KOPT-K1 (cell line): ENCODE data around the gene FOXL3.

Source experiments
- H3K27ac ChIP-seq: fragments of 200-600 bp; sonication (generic); 2 replicates; pipeline ENCODE4 v1.5.1; 2016; ENCODE audit warnings: antibody characterized with exemption, mild to moderate bottlenecking, low read depth, low read length; ENCODE audit not compliant: poor library complexity, severe bottlenecking
- H3K36me3 ChIP-seq: fragments of 200-600 bp; sonication (generic); 2 replicates; pipeline ENCODE4 v1.5.1; 2017; ENCODE audit warnings: antibody characterized with exemption, mild to moderate bottlenecking, low read length, moderate library complexity; ENCODE audit not compliant: insufficient read depth
- H3K9me3 ChIP-seq: fragments of 200-600 bp; sonication (generic); 2 replicates; pipeline ENCODE4 v1.5.1; 2017; ENCODE audit warnings: antibody characterized with exemption, low read length, mild to moderate bottlenecking; ENCODE audit not compliant: insufficient read depth, poor library complexity, severe bottlenecking

FOXL3 gene

DNA sequence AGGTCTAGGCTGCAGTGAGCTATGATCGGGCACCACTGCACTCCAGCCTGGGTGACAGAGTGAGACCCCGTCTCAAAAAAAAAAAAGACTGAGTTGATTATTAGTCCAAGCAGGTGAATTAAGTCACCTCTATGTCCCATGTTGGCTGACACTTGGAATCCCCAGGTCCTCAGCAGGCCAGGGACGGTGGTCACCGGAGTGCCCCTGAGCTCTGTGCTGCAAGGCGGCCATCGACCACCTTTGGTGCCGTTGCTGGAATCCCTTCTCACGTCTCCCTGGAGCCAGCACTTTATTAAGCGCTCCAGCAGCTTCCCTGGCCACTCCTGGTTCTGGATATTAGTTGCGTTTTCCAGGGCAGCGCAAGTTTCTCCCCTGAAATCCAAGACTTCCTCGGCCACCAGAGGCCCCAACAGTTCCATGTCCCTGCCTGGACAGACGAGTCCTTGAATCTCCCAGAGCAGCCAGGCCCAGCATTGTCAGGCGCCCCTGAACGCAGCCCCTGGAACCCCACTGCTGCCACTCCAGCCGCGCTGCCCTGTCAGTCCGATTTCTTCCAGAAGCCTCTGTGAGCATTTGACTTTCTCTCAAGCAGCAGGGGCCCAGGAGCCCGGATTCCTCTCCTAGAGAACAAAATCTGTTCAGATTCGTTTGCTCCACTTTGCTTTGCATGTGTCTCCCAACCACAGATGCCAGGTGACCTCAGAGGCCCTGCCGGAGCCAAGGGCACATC is 38.4 kb upstream of the FOXL3 start:
- Histone ChIP-seq H3K9me3 (no peaks in the 10 kb centered on the region), H3K27ac (no peak overlapping the region), H3K36me3 (no peaks in the 10 kb centered on the region)

GRCh38 chr7:252216-252965 is 37.6 kb upstream of the FOXL3 start:
- H3K27ac ChIP-seq: no peak overlapping the region
- H3K9me3 ChIP-seq: no peaks in the 10 kb centered on the region
- no peaks in the 10 kb centered on the region for H3K36me3 ChIP-seq

DNA sequence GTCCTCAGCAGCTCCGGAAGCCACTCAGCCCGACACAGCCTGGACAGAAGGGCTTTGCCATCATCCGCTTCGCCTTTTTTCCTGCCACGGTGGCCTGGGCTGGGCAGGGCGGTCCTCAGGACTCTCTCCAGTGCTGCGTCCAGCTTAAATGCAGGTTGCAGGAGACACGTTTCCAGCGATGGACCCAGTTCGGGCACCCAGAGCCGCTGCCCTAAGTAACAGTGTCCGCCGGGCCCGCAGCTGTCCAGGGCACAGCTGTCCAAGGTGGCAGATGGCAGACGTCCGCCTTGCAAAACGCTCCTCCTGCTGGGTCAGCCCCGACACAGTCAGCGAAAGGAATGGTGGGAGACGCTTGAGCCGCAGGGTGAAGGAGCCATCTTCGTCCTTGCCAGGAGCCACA is 37.0 kb upstream of the FOXL3 start:
- H3K36me3 ChIP-seq: no peaks in the 10 kb centered on the region
- no peaks in the 10 kb centered on the region for H3K9me3 ChIP-seq
- H3K27ac ChIP-seq: no peak overlapping the region

- H3K27ac ChIP-seq: no peak overlapping the region
- no peaks in the 10 kb centered on the region for H3K9me3 ChIP-seq
- H3K36me3 ChIP-seq: no peaks in the 10 kb centered on the region
Observed at GRCh38 chr7:253581-254336, 36.2 kb upstream of the FOXL3 start.

- no peaks in the 10 kb centered on the region for H3K9me3 ChIP-seq
- no peaks in the 10 kb centered on the region for H3K36me3 ChIP-seq
- H3K27ac ChIP-seq: no peak overlapping the region
Observed at GRCh38 chr7:254337-255037, 35.5 kb upstream of the FOXL3 start.

DNA sequence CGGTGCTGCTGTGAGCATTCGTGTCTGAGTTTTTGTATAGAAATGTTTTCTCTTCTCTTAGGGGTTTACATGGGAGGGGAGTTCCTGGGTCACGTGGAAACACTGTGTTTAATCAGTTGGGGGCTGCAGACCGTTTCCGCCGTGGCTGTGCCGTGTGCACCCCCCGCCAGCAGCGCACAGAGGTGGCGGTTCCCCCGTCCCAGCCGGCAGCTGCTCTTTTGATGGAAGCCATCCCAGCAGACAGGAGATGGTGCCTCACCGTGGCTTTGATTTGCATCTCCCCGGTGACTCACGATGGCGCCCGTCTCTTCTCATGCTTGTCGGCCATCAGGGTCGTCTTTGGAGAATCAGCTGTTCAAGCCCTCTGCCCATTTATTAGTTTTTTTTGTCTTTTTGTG is 34.9 kb upstream of the FOXL3 start:
- Histone ChIP-seq H3K36me3 (no peaks in the 10 kb centered on the region), H3K27ac (no peak overlapping the region), H3K9me3 (no peaks in the 10 kb centered on the region)

- Histone ChIP-seq H3K27ac (no peak overlapping the region), H3K36me3 (no peaks in the 10 kb centered on the region), H3K9me3 (peaks cover 6% of the 10 kb centered on the region)
Observed at GRCh38 chr7:255721-256361, 34.1 kb upstream of the FOXL3 start.

- no peaks in the 10 kb centered on the region for H3K36me3 ChIP-seq
- H3K27ac ChIP-seq: no peak overlapping the region
- peaks cover 13% of the 10 kb centered on the region for H3K9me3 ChIP-seq
Observed at GRCh38 chr7:256461-256940, 33.5 kb upstream of the FOXL3 start.

DNA sequence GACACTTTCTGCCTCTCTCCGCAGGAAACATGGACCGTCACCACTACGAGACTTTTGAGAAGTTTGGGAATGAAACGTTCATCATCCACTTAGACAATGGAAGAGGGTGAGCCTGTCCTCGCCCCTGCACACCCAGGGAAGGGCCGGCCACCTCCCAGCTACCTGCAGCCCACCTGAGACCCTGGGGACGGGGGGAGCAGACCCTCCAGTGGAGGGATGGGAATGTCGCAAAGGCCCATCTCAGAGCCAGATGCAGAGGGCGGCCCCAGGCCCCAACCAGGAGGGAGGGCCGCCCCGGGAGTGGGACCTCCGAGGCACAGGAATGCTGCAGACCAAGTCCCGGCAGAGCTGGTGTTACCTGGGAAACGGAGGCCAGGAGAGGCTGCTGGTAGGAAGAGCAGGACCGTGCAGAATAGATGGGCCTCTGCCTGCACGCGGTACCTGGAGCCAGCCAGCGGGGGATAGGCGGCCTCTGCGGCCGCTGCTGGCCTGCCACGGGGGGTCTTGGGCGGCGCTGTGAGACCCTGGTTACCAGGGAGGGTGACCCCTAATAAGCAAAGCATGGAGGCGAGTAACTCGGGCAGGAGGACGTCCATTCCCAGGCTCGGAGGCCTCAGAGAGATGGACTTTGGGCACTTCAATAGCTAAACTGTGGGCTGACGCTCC is 32.9 kb upstream of the FOXL3 start:
- no peaks in the 10 kb centered on the region for H3K36me3 ChIP-seq
- H3K9me3 ChIP-seq: peaks cover 19% of the 10 kb centered on the region
- no peak overlapping the region for H3K27ac ChIP-seq

DNA sequence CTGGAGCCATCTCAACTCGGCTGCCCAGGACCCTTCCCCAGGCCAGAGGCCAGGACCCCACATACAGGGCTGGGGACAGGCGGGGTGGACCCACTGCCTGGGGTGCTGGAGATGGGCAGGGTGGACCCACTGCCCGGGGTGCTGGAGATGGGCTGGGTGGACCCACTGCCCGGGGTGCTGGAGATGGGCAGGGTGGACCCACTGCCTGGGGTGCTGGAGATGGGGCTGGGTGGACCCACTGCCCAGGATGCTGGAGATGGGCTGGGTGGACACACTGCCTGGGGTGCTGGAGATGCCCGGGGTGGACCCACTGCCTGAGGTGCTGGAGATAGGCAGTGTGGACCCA is 32.4 kb upstream of the FOXL3 start:
- no peaks in the 10 kb centered on the region for H3K36me3 ChIP-seq
- H3K9me3 ChIP-seq: peaks cover 24% of the 10 kb centered on the region
- H3K27ac ChIP-seq: no peak overlapping the region

DNA sequence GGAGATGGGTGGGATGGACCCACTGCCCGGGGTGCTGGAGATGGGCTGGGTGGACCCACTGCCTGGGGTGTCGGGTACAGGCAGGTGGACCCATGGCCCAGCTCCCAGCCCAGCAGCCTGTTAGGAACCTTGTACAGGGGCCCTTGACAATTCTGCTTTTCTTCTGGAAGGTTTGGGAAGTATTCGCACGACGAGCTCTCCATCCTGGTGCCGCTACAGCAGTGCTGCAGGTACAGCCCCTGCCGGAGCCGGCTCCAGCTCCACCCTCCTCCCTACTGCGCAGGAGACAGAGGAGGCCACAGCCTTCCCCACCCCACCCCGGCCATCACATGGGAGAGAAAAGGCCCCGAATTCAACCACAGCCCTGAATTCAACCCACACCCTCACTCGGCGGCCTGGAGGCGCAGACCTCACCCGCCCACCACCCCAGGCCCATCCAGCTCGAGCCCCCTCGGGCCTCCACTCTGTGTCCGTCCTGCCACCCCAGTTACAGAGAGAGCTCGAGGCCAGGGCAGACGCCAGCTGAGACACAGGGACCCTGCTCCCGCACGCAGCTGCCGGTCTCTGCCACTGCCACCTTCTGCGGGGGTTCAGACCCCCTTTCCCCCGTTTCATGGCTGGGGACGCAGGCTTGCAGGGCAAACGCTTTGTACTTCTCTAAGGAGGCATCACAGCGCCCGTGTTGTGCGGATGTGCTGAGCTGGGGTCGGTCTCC is 31.3 kb upstream of the FOXL3 start:
- Histone ChIP-seq H3K9me3 (peaks cover 28% of the 10 kb centered on the region), H3K27ac (no peak overlapping the region), H3K36me3 (no peaks in the 10 kb centered on the region)

DNA sequence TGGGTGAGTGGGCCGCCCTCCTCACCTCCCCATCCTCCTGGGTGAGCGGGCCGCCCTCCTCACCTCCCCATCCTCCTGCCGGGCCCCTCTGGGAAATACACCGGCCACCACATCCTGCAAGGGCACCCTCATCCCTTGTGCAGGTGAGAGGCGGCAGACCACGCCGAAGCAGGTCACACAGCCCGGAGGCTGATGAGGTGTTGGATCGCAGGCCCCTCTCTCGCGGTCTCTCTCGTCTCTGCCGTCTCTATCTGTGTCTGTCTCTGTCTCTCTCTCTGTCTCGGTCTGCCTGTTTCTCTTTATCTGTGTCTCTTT is 30.8 kb upstream of the FOXL3 start:
- Histone ChIP-seq H3K9me3 (peaks cover 28% of the 10 kb centered on the region), H3K36me3 (no peaks in the 10 kb centered on the region)

DNA sequence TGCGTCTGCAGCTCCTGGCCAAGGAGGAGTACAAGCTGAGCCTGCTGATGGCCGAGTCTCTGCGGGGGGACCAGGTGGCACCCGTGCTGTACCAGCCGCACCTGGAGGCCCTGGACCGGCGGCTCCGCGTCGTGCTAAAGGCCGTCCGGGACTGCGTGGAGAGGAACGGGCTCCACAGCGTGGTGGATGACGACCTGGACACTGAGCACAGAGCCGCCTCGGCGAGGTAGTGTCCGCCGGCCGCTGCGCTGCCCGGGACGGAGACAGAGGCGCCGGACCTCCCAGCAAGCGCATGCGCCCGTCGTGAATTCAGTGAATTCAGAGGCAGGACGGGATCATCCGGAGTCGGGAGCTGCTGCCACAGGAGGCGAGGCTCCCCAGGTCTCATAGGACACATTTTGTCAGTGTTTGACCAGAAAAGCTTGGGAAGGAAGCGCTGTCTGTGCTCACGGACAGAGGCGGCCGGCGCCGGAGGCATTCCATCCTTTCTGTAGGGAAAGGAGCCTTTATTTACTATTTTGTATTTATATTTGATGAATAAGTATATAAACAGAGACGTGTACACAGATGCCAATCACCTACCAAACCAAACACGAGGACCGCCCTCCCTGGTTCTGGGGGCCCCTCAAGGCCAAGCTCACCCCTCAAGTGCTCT is 30.1 kb upstream of the FOXL3 start:
- H3K27ac ChIP-seq: no peak overlapping the region
- H3K9me3 ChIP-seq: peaks cover 28% of the 10 kb centered on the region
- no peaks in the 10 kb centered on the region for H3K36me3 ChIP-seq

More for the DNA sequence above, 30.8 kb upstream of the FOXL3 start:
- H3K27ac ChIP-seq: no peak overlapping the region
